ENCODE results near the gene MN1.

- TF ChIP-seq PATZ1 (CRISPR knock-in tag; IDR thresholded peaks at IDR 0.05; ENCODE audit: borderline replicate concordance) (no peak), OSR1 (CRISPR knock-in tag; IDR thresholded peaks at IDR 0.05) (no peak), RARB (CRISPR knock-in tag; IDR thresholded peaks at IDR 0.05) (no peak), ZC3H10 (CRISPR knock-in tag; IDR thresholded peaks at IDR 0.05) (no peak), ESRRG (CRISPR knock-in tag; IDR thresholded peaks at IDR 0.05) (no peak), ZFP3 (CRISPR knock-in tag; IDR thresholded peaks at IDR 0.05) (no peak)
Measured at GRCh38 chr22:27842669-27843431, 41.3 kb upstream of the MN1 start.

Measured in SK-N-SH treated with all-trans-retinoic acid at 6 μM for 48 hours (cell line).